HG03196 (cell line): ENCODE results near the gene NUP214.
"Not testable (repeated sequence)": the region's sequence is repeated elsewhere in the genome, so short reads cannot be mapped to it uniquely, and the experiment has no call there.

Experiments
- ATAC-seq: cut with Tn5 transposase; IDR thresholded peaks from one replicate; pipeline ENCODE4 v1.9.1; 2021; ENCODE audit not compliant: unreplicated experiment

The NUP214 gene

GRCh38 chr9:131116281-131117120, 8.9 kb upstream of the NUP214 start:
- ATAC-seq: no peak

GRCh38 chr9:131117121-131117761, 8.1 kb upstream of the NUP214 start:
- ATAC-seq: no peak

GRCh38 chr9:131117762-131118145, 7.6 kb upstream of the NUP214 start:
- no peak for ATAC-seq

GRCh38 chr9:131119600-131119999, 5.8 kb upstream of the NUP214 start:
- ATAC-seq: no peak

- ATAC-seq: no peak
These were observed 4.7 kb upstream of the NUP214 start for GRCh38 chr9:131120620-131121228.

- no peak for ATAC-seq
These were observed 4.0 kb upstream of the NUP214 start for GRCh38 chr9:131121346-131121745.

- ATAC-seq: no peak
These were observed 3.2 kb upstream of the NUP214 start for GRCh38 chr9:131122158-131122557.

GRCh38 chr9:131125038-131125287, 423 bp upstream of the NUP214 start:
- no peak for ATAC-seq

GRCh38 chr9:131126059-131126426, 657 bp downstream of the NUP214 start:
- no peak for ATAC-seq

GRCh38 chr9:131129183-131129582, 3.8 kb downstream of the NUP214 start:
- ATAC-seq: no peak

GRCh38 chr9:131138676-131139075, 13.3 kb downstream of the NUP214 start:
- ATAC-seq: no peak

GRCh38 chr9:131140112-131140511, 14.7 kb downstream of the NUP214 start:
- ATAC-seq: no peak

- no peak for ATAC-seq
These were observed 15.2 kb downstream of the NUP214 start for GRCh38 chr9:131140550-131140949.

GRCh38 chr9:131142160-131142559, 16.8 kb downstream of the NUP214 start:
- no peak for ATAC-seq

- ATAC-seq: no peak
These were observed 18.8 kb downstream of the NUP214 start for GRCh38 chr9:131144201-131144600.

GRCh38 chr9:131145245-131145644, 19.9 kb downstream of the NUP214 start:
- ATAC-seq: no peak

GRCh38 chr9:131146186-131146585, 20.8 kb downstream of the NUP214 start:
- ATAC-seq: no peak

GRCh38 chr9:131148276-131148675, 22.9 kb downstream of the NUP214 start:
- no peak for ATAC-seq

- ATAC-seq: no peak
These were observed 23.7 kb downstream of the NUP214 start for GRCh38 chr9:131148966-131149687.

GRCh38 chr9:131149688-131150053, 24.3 kb downstream of the NUP214 start:
- ATAC-seq: no peak

- ATAC-seq: no peak
These were observed 28.2 kb downstream of the NUP214 start for GRCh38 chr9:131153595-131153994.

GRCh38 chr9:131158673-131159072, 33.3 kb downstream of the NUP214 start:
- not testable (repeated sequence) for ATAC-seq
